Epithelial cell of esophagus (primary cell): ENCODE results near the gene BCAT1.

Source experiments
- DNase-seq: peaks from one replicate; pipeline ENCODE4 v3.0.0; 2010; ENCODE audit warnings: low read depth
- H3K4me3 ChIP-seq: 2 replicates; pipeline ENCODE4 v1.5.1; 2011; ENCODE audit warnings: mild to moderate bottlenecking, low read length, control low read depth
- TF ChIP-seq, protein P1 (sequence below): IDR thresholded peaks from 2 replicates; pipeline ENCODE4 v1.5.1; 2011; ENCODE audit warnings: low read depth, mild to moderate bottlenecking, low read length, control low read depth, inconsistent platforms; ENCODE audit not compliant: insufficient read depth; ENCODE audit errors: missing control alignments

The BCAT1 gene

GRCh38 chr12:24803430-24804245 lies 145.3 kb downstream of the BCAT1 start:
- no peak for DNase-seq
- TF ChIP-seq, protein P1, sequence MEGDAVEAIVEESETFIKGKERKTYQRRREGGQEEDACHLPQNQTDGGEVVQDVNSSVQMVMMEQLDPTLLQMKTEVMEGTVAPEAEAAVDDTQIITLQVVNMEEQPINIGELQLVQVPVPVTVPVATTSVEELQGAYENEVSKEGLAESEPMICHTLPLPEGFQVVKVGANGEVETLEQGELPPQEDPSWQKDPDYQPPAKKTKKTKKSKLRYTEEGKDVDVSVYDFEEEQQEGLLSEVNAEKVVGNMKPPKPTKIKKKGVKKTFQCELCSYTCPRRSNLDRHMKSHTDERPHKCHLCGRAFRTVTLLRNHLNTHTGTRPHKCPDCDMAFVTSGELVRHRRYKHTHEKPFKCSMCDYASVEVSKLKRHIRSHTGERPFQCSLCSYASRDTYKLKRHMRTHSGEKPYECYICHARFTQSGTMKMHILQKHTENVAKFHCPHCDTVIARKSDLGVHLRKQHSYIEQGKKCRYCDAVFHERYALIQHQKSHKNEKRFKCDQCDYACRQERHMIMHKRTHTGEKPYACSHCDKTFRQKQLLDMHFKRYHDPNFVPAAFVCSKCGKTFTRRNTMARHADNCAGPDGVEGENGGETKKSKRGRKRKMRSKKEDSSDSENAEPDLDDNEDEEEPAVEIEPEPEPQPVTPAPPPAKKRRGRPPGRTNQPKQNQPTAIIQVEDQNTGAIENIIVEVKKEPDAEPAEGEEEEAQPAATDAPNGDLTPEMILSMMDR, result no peak
- no peak overlapping the region for H3K4me3 ChIP-seq

DNA sequence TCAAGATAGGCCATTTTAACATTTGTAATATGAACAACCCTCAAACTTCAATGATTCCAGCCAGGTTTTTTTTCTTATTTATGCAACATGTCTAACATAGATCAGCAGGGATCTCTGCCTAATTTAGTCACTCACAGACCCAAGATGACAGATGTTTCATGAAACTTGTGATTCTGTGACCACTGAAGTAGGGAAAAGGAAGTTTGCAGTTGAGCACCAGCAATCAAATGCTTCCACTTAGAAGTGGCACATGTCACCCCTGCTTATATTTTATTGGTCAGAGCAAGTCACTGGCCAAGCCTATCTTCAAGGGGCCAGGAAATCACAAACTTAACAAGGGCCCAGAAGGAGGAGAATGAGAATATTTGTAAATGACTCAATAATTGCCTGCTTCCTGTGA lies 150.6 kb downstream of the BCAT1 start:
- H3K4me3 ChIP-seq, result no peak overlapping the region
- DNase-seq, result no peak
- TF ChIP-seq, protein P1, result no peak

- no peak overlapping the region for H3K4me3 ChIP-seq
- TF ChIP-seq, protein P1, result no peak
- no peak for DNase-seq
Observed at GRCh38 chr12:24797901-24798300, 151.0 kb downstream of the BCAT1 start.

- TF ChIP-seq, protein P1, result no peak
- DNase-seq, result no peak
- H3K4me3 ChIP-seq, result no peak overlapping the region
Observed at GRCh38 chr12:24796876-24797275, 152.0 kb downstream of the BCAT1 start.

GRCh38 chr12:24795699-24796347 lies 153.1 kb downstream of the BCAT1 start:
- no peak overlapping the region for H3K4me3 ChIP-seq
- TF ChIP-seq, protein P1, result no peak
- DNase-seq, result no peak

DNA sequence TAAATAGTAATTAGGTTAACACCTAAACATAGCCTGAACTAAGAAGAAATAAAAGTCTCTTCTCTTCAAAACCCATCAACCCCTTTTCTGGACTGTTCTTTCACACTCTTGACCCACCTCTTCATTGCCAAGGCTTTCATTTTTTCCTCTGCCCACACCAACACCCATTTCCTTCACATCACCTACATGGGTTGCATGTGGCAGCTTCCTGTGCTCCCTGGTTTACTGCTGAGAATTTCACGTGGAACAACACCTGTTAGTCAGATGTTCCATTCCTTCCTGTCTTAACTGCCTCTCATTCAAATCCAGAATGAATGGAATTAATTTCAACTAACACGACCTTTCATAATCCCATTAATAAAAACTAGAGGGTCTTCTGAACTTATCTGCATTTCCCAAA lies 157.3 kb downstream of the BCAT1 start:
- TF ChIP-seq, protein P1, result no peak

More for the DNA sequence above, 157.3 kb downstream of the BCAT1 start:
- no peak overlapping the region for H3K4me3 ChIP-seq
- DNase-seq, result no peak
